Loucy (cell line): ENCODE results near the gene ITIH3.

Source experiments
- CTCF ChIP-seq: fragments of 200-600 bp; sonication (generic); conservative IDR thresholded peaks from 2 replicates; pipeline ENCODE4 v1.5.1; 2014; ENCODE audit warnings: mild to moderate bottlenecking, antibody characterized with exemption, low read length
- EZH2phosphoT487 ChIP-seq: fragments of 200-600 bp; IDR thresholded peaks from 2 replicates; pipeline ENCODE4 v1.6.1; 2018; ENCODE audit warnings: antibody characterized with exemption, mild to moderate bottlenecking, moderate library complexity, borderline replicate concordance

- TF ChIP-seq CTCF (no peak), EZH2phosphoT487 (no peak)
Measured at GRCh38 chr3:52791366-52791765, 3.2 kb upstream of the ITIH3 start.
